K562 (cell line): ENCODE measurements around the gene ARHGAP10. TPM values are rescaled to one million over a fixed set of nuclear protein-coding genes. Genes with fewer than 3 reads are reported as not detected.

Experiments
- ATAC-seq: fragments of 200-7000 bp; cut with Tn5 transposase; 3 replicates; pipeline ENCODE4 v1.9.1; 2020; ENCODE audit warnings: moderate library complexity
- BruUV-seq: library from RNA; stranded (reverse); fragments of 400-500 nt; replicated peaks from 2 replicates; lab custom pipeline; 2021; lab: Mats Ljungman, UMichigan
- CTCF ChIA-PET: fragments of 300-600 bp; formaldehyde crosslinking; extraction: SDS; loops from one replicate; lab custom pipeline; 2021; ENCODE audit warnings: low intra/inter-chr PET ratio; lab: Yijun Ruan, JAX
- POLR2A ChIA-PET: fragments of 300-600, 350-650 bp; sonication (Branson Sonifier 250); formaldehyde crosslinking; extraction: SDS; loops from one replicate; lab custom pipeline; 2021; ENCODE audit warnings: antibody characterized with exemption, inconsistent platforms; lab: Yijun Ruan, JAX
- DNase-seq, 4 experiments: peaks; one replicate each; pipeline versions ENCODE4 v3.0.0 to v3.0.0-alpha.2; 2011 to 2018; ENCODE audit warnings: low spot score in 3 of 4, mixed read lengths in 3 of 4; ENCODE audit errors: extremely low read depth in 1 of 4
- FAIRE-seq: peaks from 2 replicates; lab custom pipeline; 2011; peaks lifted over from hg19 to GRCh38; lab: Jason Lieb, UNC
- H2AFZ ChIP-seq: 2 replicates; pipeline ENCODE4 v1.6.0; 2011; ENCODE audit warnings: low read depth, low read length, control low read depth, inconsistent platforms
- H3K27ac ChIP-seq: fragments of 200-600 bp; 3 replicates; pipeline ENCODE4 v1.8.0; 2011; ENCODE audit warnings: low read depth, mild to moderate bottlenecking, control low read depth, inconsistent platforms, low read length, moderate library complexity, mixed read lengths; ENCODE audit errors: extremely low read depth
- H3K27me3 ChIP-seq, 2 experiments: fragments of 300-600 bp in 1 of 2; 2 replicates in 1 of 2; 3 replicates in 1 of 2; pipeline versions ENCODE4 v1.6.0 to v1.8.0; 2011; ENCODE audit warnings: inconsistent platforms in 2 of 2, low read length in 2 of 2, mild to moderate bottlenecking in 1 of 2, mixed read lengths in 1 of 2, moderate library complexity in 1 of 2; ENCODE audit not compliant: control insufficient read depth in 2 of 2, insufficient read depth in 2 of 2
- H3K36me3 ChIP-seq: fragments of 300-600 bp; 3 replicates; pipeline ENCODE4 v1.8.0; 2011; ENCODE audit warnings: mild to moderate bottlenecking, low read length, inconsistent platforms; ENCODE audit not compliant: control insufficient read depth, insufficient read depth
- H3K4me1 ChIP-seq, 2 experiments: fragments of 200-600 bp in 1 of 2; replicated peaks in 1 of 2; 2 replicates in 1 of 2; 3 replicates in 1 of 2; pipeline versions ENCODE4 v1.5.1 to v1.8.0; 2011; ENCODE audit warnings: inconsistent platforms in 2 of 2, low read length in 2 of 2, mild to moderate bottlenecking in 1 of 2, mixed read lengths in 1 of 2, moderate library complexity in 1 of 2; ENCODE audit not compliant: control insufficient read depth in 2 of 2, insufficient read depth in 2 of 2
- H3K4me2 ChIP-seq: 2 replicates; pipeline ENCODE4 v1.6.1; 2011; ENCODE audit warnings: low read length, control low read depth, inconsistent platforms, mixed read lengths; ENCODE audit not compliant: insufficient read depth
- H3K4me3 ChIP-seq: fragments of 200-600 bp; sonication (generic), shearing (Covaris generic); 2 replicates; pipeline ENCODE4 v1.5.1; 2016; ENCODE audit warnings: control low read depth, inconsistent platforms
- H3K79me2 ChIP-seq: fragments of 200-600 bp; 3 replicates; pipeline ENCODE4 v1.8.0; 2011; ENCODE audit warnings: low read length, inconsistent platforms; ENCODE audit not compliant: control insufficient read depth, insufficient read depth
- H3K9ac ChIP-seq, 2 experiments: 2 replicates each; pipeline versions ENCODE4 v1.6.0 to v1.6.1; 2011; ENCODE audit warnings: low read depth in 2 of 2, low read length in 2 of 2, control low read depth in 1 of 2, inconsistent platforms in 1 of 2, mild to moderate bottlenecking in 1 of 2, mixed read lengths in 1 of 2; ENCODE audit not compliant: insufficient read depth in 1 of 2
- H3K9me1 ChIP-seq: one replicate; pipeline ENCODE4 v1.6.0; 2011; ENCODE audit warnings: inconsistent platforms, mild to moderate bottlenecking, low read length, moderate library complexity; ENCODE audit not compliant: control insufficient read depth, insufficient read depth
- H3K9me3 ChIP-seq: replicated peaks from 2 replicates; pipeline ENCODE4 v1.5.1; 2011; ENCODE audit warnings: low read depth, low read length, inconsistent platforms; ENCODE audit not compliant: control insufficient read depth, insufficient read depth
- H4K20me1 ChIP-seq: replicated peaks from 2 replicates; pipeline ENCODE4 v1.6.1; 2011; ENCODE audit warnings: low read length, inconsistent platforms, mixed read lengths; ENCODE audit not compliant: control insufficient read depth, insufficient read depth
- CAMTA2 ChIP-seq: fragments of 250-450 bp; sonication (Bioruptor Pico); conservative IDR thresholded peaks from 2 replicates; pipeline ENCODE4 v1.5.1; 2022
- DDX20 ChIP-seq: fragments of 450-650 bp; IDR thresholded peaks from 2 replicates; pipeline ENCODE4 v1.6.1; 2016; ENCODE audit warnings: missing genetic modification characterization, low read depth, mild to moderate bottlenecking, missing compliant biosample characterization, moderate library complexity
- DPF2 ChIP-seq: fragments of 450-650 bp; IDR thresholded peaks from 2 replicates; pipeline ENCODE4 v1.6.1; 2016
- HNRNPL ChIP-seq: fragments of 200-400 bp; formaldehyde crosslinking; IDR thresholded peaks from 2 replicates; pipeline ENCODE4 v1.6.1; 2017; ENCODE audit warnings: low read depth, mild to moderate bottlenecking, low read length
- HNRNPUL1 ChIP-seq: fragments of 200-400 bp; formaldehyde crosslinking; IDR thresholded peaks from 2 replicates; pipeline ENCODE4 v1.6.1; 2017; ENCODE audit warnings: low read length
- MAFG ChIP-seq: fragments of 450-650 bp; conservative IDR thresholded peaks from 2 replicates; pipeline ENCODE4 v1.6.1; 2016; ENCODE audit warnings: missing genetic modification characterization, missing compliant biosample characterization
- MBD2 ChIP-seq: sonication (generic); IDR thresholded peaks from 2 replicates; pipeline ENCODE4 v1.6.1; 2016; ENCODE audit warnings: low read depth, borderline replicate concordance
- OTX1 ChIP-seq: fragments of 450-650 bp; formaldehyde crosslinking; IDR thresholded peaks from 2 replicates; pipeline ENCODE4 v1.4.0; 2022; ENCODE audit warnings: mild to moderate bottlenecking
- RAD21 ChIP-seq, 2 experiments: fragments of 250-450 bp in 1 of 2; fragments of 450-650 bp in 1 of 2; sonication (Bioruptor Pico) in 1 of 2; formaldehyde crosslinking in 1 of 2; IDR thresholded peaks in 1 of 2; conservative IDR thresholded peaks in 1 of 2; 2 replicates each; pipeline versions ENCODE4 v1.4.0 to v1.8.0; 2020 to 2022; ENCODE audit warnings: mild to moderate bottlenecking in 2 of 2, moderate library complexity in 1 of 2
- RB1 ChIP-seq: fragments of 450-650 bp; IDR thresholded peaks from 2 replicates; pipeline ENCODE4 v1.6.1; 2017; ENCODE audit warnings: low read depth, mild to moderate bottlenecking
- SRF ChIP-seq, 2 experiments: fragments of 250-450, 450-650 bp in 1 of 2; sonication (Bioruptor Pico) in 1 of 2; sonication (generic) in 1 of 2; formaldehyde crosslinking; IDR thresholded peaks; 2 replicates each; pipeline versions ENCODE4 v1.5.0 to v1.5.1; 2020 to 2022; ENCODE audit warnings: mild to moderate bottlenecking in 1 of 2, missing genetic modification reagents in 1 of 2
- ZNF124 ChIP-seq: sonication (generic); formaldehyde crosslinking; IDR thresholded peaks from 2 replicates; pipeline ENCODE4 v1.8.1; 2022; ENCODE audit warnings: missing genetic modification reagents
- WGBS: fragments of 100-300 bp; shearing (Covaris generic); methylation state at CpG from one replicate; pipeline ENCODE4 v1.1.6; 2016; ENCODE audit warnings: low coverage, mixed read lengths; ENCODE audit not compliant: insufficient coverage; ENCODE audit errors: missing lambda C conversion rate; 5-methylcytosine and 5-hydroxymethylcytosine counted together
- in situ Hi-C: fragments of 300-500 bp; cut with MboI; formaldehyde crosslinking; loops from 4 replicates; pipeline ENCODE4 v1.15.0; 2018; ENCODE audit warnings: inconsistent platforms, mixed read lengths
- intact Hi-C: fragments of 100-400 bp; cut with micrococcal nuclease; formaldehyde crosslinking; loops from 2 replicates; pipeline ENCODE4 v1.14.2; 2022
- polyA plus RNA-seq, 8 experiments: library from polyadenylated mRNA; depleted of rRNA in 4 of 8; stranded (reverse) in 5 of 8; unstranded in 3 of 8; fragments of >200 nt; fragmentation: Nextera tagmentation in 2 of 8; fragmentation: Illumina TruSeq in 1 of 8; extraction: Ambion mirVana in 2 of 8; extraction: Trizol in 1 of 8; gene quantifications; 2 replicates each; pipeline versions ENCODE4 v1.2.1 to v1.2.3, GENCODE V29; 2011 to 2014; ENCODE audit warnings: inconsistent platforms in 1 of 8, missing spikeins in 1 of 8
- total RNA-seq, 7 experiments: library from RNA; depleted of rRNA in 6 of 7; stranded (reverse); fragments of >200 nt in 6 of 7; fragmentation: Illumina TruSeq in 2 of 7; extraction: Trizol in 2 of 7; gene quantifications; 2 replicates each; pipeline versions ENCODE4 v1.2.1 to v1.2.3, GENCODE V29; 2011 to 2021; ENCODE audit warnings: low replicate concordance in 1 of 7
- TF ChIP-seq, protein P1 (sequence below): IDR thresholded peaks from 2 replicates; pipeline ENCODE4 v1.6.1; 2011; ENCODE audit warnings: borderline replicate concordance, low read depth, mild to moderate bottlenecking, moderate library complexity, low read length; ENCODE audit not compliant: insufficient read depth, poor library complexity, severe bottlenecking
- TF ChIP-seq, protein P2 (sequence below): conservative IDR thresholded peaks from 2 replicates; pipeline ENCODE4 v1.6.1; 2011; ENCODE audit warnings: low read depth, mild to moderate bottlenecking, low read length; ENCODE audit not compliant: control insufficient read depth
- TF ChIP-seq, protein P3 (sequence below): fragments of 250-450 bp; sonication (Bioruptor Pico); IDR thresholded peaks from 2 replicates; pipeline ENCODE4 v1.8.0; 2021; ENCODE audit warnings: mild to moderate bottlenecking, moderate library complexity

Gene ARHGAP10
- total and polyA plus RNA-seq, 9 of the 15 experiments (the other 6 are each of a cell fraction or from before 2014, with no cell fraction given) = 0.03 to 0.22 (median 0.06) TPM; not detected in 3

DNA sequence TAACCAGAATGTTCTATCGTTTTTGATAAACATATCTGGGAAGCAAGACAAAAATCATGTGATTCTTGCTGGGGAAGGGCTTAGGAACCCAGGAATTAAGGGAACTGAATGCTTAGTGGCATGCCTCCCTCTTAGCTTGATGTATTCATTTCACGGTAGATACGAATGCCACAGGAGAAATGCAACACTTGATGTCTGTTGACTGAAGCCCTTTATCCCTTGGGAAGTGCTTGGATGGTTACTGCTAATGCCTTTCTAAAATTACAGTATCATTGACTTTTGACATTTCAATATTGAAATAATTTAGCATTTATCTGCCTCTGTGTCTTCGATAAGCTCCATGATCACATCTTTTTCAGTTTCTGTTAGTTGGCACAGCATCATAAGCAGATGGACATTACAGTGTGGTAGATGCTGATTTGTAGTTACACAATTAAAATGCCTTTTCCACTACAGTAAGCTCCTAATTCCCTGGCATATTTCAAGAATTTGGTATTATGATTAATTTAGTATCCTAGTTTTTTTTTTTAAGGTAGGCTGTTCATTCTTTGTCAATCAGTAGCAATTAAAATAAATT lies 226.7 kb downstream of the ARHGAP10 start (continued):
- TF ChIP-seq, protein P1, sequence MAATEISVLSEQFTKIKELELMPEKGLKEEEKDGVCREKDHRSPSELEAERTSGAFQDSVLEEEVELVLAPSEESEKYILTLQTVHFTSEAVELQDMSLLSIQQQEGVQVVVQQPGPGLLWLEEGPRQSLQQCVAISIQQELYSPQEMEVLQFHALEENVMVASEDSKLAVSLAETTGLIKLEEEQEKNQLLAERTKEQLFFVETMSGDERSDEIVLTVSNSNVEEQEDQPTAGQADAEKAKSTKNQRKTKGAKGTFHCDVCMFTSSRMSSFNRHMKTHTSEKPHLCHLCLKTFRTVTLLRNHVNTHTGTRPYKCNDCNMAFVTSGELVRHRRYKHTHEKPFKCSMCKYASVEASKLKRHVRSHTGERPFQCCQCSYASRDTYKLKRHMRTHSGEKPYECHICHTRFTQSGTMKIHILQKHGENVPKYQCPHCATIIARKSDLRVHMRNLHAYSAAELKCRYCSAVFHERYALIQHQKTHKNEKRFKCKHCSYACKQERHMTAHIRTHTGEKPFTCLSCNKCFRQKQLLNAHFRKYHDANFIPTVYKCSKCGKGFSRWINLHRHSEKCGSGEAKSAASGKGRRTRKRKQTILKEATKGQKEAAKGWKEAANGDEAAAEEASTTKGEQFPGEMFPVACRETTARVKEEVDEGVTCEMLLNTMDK = no peak
- no peak for TF ChIP-seq HNRNPUL1
- no peak for TF ChIP-seq DPF2
- no peak for TF ChIP-seq HNRNPL
- no peak for TF ChIP-seq SRF (CRISPR knock-in tag; IDR thresholded peaks at IDR 0.05)
- TF ChIP-seq, protein P2, sequence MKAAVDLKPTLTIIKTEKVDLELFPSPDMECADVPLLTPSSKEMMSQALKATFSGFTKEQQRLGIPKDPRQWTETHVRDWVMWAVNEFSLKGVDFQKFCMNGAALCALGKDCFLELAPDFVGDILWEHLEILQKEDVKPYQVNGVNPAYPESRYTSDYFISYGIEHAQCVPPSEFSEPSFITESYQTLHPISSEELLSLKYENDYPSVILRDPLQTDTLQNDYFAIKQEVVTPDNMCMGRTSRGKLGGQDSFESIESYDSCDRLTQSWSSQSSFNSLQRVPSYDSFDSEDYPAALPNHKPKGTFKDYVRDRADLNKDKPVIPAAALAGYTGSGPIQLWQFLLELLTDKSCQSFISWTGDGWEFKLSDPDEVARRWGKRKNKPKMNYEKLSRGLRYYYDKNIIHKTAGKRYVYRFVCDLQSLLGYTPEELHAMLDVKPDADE = no peak

DNA sequence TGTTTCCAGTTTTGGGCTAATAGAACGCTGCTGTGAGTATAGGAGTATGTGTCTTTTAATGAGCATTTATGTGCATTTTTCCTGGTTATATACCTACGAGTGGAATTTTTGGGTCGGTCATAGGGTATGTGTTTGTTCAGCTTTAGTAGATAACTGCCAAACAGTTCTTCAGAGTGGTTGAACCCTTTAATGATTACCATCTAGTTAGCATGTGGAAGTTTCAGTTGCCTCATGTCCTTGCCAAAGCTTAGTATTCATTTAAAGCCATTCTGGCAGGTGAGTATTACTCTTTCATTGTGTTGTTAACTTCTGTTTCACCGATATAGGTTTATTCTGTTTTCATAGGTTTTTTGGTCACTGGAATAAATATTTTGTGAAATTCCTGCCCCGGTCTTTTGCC lies 229.1 kb downstream of the ARHGAP10 start:
- H3K9me3 ChIP-seq = no peaks in the 10 kb centered on the region
- no peaks in the 10 kb centered on the region for H3K9me1 ChIP-seq
- in situ Hi-C loops = no loop called here
- H3K4me2 ChIP-seq = no peak overlapping the region
- no TSS peak for BruUV-seq
- H3K4me1 ChIP-seq = no peaks in the 10 kb centered on the region
- no peak overlapping the region for H2AFZ ChIP-seq
- H3K79me2 ChIP-seq = no peaks in the 10 kb centered on the region
- no peaks in the 10 kb centered on the region for H4K20me1 ChIP-seq
- FAIRE-seq = no peak
- ChIA-PET POLR2A (no interaction called here), CTCF (no interaction called here)
- H3K27me3 ChIP-seq = no peaks in the 10 kb centered on the region
- H3K9ac ChIP-seq = no peak overlapping the region
- DNase-seq = no peak
- ATAC-seq = no peak
- intact Hi-C loops = no loop called here
- no peaks in the 10 kb centered on the region for H3K36me3 ChIP-seq
- H3K4me3 ChIP-seq = no peak overlapping the region
- H3K27ac ChIP-seq = no peak overlapping the region
- WGBS = 0% methylated on average over 5 of the region's 5 CpGs
- no peak for TF ChIP-seq OTX1
- TF ChIP-seq, protein P3, sequence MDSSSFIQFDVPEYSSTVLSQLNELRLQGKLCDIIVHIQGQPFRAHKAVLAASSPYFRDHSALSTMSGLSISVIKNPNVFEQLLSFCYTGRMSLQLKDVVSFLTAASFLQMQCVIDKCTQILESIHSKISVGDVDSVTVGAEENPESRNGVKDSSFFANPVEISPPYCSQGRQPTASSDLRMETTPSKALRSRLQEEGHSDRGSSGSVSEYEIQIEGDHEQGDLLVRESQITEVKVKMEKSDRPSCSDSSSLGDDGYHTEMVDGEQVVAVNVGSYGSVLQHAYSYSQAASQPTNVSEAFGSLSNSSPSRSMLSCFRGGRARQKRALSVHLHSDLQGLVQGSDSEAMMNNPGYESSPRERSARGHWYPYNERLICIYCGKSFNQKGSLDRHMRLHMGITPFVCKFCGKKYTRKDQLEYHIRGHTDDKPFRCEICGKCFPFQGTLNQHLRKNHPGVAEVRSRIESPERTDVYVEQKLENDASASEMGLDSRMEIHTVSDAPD (CRISPR knock-in tag) = no peak
- TF ChIP-seq MAFG (tag) = no peak
- TF ChIP-seq ZNF124 (CRISPR knock-in tag) = no peak
- no peak for TF ChIP-seq MBD2
- no peak for TF ChIP-seq RB1
- no peak for TF ChIP-seq RAD21 (CRISPR knock-in tag; conservative IDR thresholded peaks at IDR 0.05 in 1 of 2, IDR thresholded peaks at IDR 0.05 in 1 of 2)
- no peak for TF ChIP-seq CAMTA2 (CRISPR knock-in tag)
- TF ChIP-seq DDX20 (tag) = no peak
